C4-2B (cell line): ENCODE measurements around the gene INHA.

Experiments used
- H3K27ac ChIP-seq: fragments of 450-650 bp; 2 replicates; pipeline ENCODE4 v1.5.1; 2017
- CTCF ChIP-seq: fragments of 450-650 bp; conservative IDR thresholded peaks from 2 replicates; pipeline ENCODE4 v1.5.1; 2017; ENCODE audit warnings: mild to moderate bottlenecking
- ZFX ChIP-seq: fragments of 450-650 bp; IDR thresholded peaks from 2 replicates; pipeline ENCODE4 v1.6.1; 2017

INHA gene

GRCh38 chr2:219572237-219573001 lies at the start of gene INHA:
Gene INHA (plus strand): TSS chr2:219572310. CDS start chr2:219572375, 65 bp downstream.
- no peak for TF ChIP-seq CTCF
- TF ChIP-seq ZFX = no peak
- H3K27ac ChIP-seq = no peak within 1 kb of the TSS

- TF ChIP-seq ZFX (no peak), CTCF (no peak)
- no peak overlapping the region for H3K27ac ChIP-seq
Measured at GRCh38 chr2:219523031-219523671, 49.0 kb upstream of the INHA start.

GRCh38 chr2:219524817-219525216 lies 47.3 kb upstream of the INHA start:
- TF ChIP-seq CTCF (no peak), ZFX (no peak)
- no peak overlapping the region for H3K27ac ChIP-seq

- H3K27ac ChIP-seq = no peak overlapping the region
- TF ChIP-seq ZFX (no peak), CTCF (no peak)
Measured at GRCh38 chr2:219525533-219526232, 46.4 kb upstream of the INHA start.

- TF ChIP-seq ZFX = no peak
- H3K27ac ChIP-seq = no peak overlapping the region
Measured at GRCh38 chr2:219526320-219527075, 45.6 kb upstream of the INHA start.

GRCh38 chr2:219527076-219527394 lies 45.1 kb upstream of the INHA start:
- TF ChIP-seq ZFX (no peak), CTCF (no peak)
- no peak overlapping the region for H3K27ac ChIP-seq

GRCh38 chr2:219527472-219527871 lies 44.6 kb upstream of the INHA start:
- TF ChIP-seq CTCF (no peak), ZFX (no peak)
- H3K27ac ChIP-seq = no peak overlapping the region
